WI38 (cell line): ENCODE data around the gene TCERG1L.

Experiments
- H3K4me3 ChIP-seq: 2 replicates; pipeline ENCODE4 v1.5.1; 2011; ENCODE audit warnings: low read depth, mild to moderate bottlenecking, control low read depth, low read length
- TF ChIP-seq, protein P1 (sequence below): IDR thresholded peaks from 2 replicates; pipeline ENCODE4 v1.5.1; 2012; ENCODE audit warnings: low read depth, mild to moderate bottlenecking, control low read depth, low read length

Gene TCERG1L

DNA sequence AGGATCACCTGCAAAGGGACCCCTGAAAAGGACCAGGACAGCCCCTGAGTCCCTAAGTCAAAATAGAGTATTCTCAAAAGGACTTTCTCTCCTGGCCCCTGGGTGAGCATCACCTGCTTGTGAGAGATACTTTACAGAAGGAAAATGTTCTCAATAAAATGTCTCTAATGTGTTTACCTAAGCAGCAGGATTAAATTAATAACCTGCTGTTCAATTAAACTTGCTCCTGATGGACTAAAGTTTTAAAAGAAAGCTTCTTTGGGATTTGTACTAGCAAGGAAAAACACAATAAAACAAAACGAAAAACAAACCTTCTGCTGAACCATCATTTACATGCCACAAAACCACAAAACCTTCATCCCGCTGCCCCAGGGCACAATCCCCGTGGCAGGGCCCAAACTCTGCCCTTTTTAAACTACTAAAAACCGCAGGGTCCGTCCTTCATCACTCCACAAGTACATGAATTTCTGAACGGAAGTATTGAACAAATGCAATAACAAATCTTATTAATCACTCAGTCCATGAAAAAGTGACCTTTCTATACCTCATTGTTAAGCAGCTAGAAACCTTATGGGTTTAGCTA lies 197.7 kb downstream of the TCERG1L start:
- TF ChIP-seq, protein P1, sequence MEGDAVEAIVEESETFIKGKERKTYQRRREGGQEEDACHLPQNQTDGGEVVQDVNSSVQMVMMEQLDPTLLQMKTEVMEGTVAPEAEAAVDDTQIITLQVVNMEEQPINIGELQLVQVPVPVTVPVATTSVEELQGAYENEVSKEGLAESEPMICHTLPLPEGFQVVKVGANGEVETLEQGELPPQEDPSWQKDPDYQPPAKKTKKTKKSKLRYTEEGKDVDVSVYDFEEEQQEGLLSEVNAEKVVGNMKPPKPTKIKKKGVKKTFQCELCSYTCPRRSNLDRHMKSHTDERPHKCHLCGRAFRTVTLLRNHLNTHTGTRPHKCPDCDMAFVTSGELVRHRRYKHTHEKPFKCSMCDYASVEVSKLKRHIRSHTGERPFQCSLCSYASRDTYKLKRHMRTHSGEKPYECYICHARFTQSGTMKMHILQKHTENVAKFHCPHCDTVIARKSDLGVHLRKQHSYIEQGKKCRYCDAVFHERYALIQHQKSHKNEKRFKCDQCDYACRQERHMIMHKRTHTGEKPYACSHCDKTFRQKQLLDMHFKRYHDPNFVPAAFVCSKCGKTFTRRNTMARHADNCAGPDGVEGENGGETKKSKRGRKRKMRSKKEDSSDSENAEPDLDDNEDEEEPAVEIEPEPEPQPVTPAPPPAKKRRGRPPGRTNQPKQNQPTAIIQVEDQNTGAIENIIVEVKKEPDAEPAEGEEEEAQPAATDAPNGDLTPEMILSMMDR: no peak
- no peak overlapping the region for H3K4me3 ChIP-seq

DNA sequence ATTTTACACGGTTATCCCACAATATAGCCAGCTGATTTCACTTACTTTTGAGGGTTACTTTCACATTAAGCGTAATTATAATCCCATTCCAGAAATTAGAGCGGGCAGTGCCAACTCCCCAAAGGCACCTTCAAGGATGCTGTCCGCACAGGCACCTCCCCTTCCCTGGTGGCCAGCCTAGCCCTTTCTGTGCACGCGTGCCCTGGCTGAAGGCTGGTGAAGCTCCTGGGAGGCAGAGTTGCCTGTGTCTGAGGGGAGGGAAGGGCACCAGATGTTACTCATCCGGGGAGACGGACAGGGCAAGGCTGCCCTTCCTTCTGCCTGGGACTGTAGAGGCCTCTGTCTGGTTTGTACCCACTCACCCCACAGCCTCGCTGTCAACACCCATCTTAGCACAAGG lies 198.4 kb downstream of the TCERG1L start:
- TF ChIP-seq, protein P1: no peak
- no peak overlapping the region for H3K4me3 ChIP-seq

DNA sequence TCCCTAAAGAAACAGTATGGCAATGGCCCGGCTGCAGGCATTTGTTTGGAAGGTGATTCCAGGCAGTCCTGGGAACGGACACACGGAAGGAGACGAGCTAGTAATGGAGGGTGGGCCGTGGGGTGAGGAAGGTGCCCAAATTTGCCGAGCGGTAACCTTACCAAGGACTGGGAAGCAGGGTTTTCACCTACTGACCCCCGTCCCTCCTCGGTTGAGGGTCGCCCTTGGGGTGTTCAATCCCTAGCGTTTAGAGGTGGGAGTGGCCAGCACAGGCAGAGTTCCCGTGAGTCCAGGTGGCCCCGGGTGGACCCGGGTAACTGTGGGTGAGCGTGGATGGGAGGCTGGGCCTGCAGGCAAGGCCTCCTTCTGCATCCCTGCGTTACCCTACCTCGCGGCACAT lies 198.8 kb downstream of the TCERG1L start:
- H3K4me3 ChIP-seq: no peak overlapping the region
- TF ChIP-seq, protein P1: no peak

DNA sequence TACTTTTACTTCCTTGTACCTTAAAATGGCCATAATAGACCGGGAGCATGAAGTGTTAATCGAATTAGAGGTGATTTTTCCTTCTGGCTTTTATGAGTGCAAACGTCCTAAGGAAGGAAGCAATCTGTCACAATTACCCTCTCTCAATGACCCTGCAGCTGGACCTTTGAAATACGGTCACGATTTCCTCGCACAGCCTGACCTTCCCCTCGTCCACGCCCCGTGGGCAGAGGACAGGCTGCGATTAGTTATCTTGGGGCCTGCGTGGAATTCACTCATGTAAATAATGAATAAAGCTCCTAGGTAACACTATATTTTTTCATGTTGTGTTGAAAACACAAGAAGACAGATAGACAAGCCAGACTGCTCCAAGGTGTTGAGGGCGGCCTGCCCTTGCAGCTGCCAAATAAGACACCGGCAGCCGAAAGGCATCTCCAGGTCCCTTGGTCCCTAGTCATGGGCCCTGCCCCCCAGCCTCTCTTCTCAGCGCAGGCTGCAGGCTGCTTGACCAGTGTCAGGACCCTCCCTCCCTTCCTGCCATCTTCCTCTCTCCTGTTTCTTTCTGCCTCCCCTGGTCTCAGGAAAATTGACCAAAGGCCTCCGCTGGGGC lies 199.9 kb downstream of the TCERG1L start:
- H3K4me3 ChIP-seq: no peak overlapping the region
- TF ChIP-seq, protein P1: no peak

DNA sequence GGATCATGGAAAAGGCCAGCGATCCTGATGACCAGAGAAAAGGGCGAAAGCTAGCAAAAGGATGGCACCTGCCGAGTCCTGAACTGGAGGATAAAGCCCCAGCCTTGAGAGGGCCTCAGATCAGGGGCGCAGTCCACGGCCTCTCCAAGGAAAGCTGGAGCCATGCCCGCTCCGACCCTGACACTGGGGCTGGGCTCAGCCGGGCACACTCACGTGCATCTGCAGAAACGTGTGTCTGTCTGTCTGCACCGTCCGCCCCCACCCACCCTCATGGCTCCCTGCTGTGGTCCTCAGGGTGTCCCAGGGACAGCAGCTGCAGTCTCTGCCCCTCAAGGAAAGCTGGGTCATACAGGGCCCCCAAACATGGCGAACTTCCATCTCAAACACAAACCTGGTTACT lies 200.5 kb downstream of the TCERG1L start:
- no peak overlapping the region for H3K4me3 ChIP-seq
- TF ChIP-seq, protein P1: no peak

DNA sequence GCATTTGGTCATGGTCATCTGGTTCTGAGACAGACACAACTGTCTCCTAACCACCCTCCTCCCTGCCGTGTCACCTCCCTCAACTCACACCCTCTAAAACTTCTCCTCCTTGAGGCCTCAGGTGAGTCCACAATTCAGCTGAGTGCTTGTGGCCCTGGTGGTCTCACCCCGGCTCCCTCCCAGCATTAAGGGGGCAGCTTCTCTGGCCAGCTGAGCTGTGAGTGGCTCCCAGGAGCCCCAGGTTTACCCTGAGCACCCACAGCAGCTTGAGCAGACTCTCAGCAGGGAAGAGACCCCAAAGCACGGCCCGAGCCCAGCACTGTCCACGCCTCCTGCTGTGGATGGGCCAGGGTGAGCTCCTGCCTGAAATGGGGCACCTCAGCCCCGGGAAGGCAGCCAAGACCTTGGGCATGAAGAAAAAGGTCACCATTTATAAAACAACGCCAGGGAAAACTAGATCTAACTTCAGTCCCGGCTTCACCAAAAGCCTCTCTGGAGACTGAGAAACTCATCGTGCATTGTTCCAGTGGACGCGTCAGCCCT lies 201.2 kb downstream of the TCERG1L start:
- TF ChIP-seq, protein P1: no peak
- no peak overlapping the region for H3K4me3 ChIP-seq

DNA sequence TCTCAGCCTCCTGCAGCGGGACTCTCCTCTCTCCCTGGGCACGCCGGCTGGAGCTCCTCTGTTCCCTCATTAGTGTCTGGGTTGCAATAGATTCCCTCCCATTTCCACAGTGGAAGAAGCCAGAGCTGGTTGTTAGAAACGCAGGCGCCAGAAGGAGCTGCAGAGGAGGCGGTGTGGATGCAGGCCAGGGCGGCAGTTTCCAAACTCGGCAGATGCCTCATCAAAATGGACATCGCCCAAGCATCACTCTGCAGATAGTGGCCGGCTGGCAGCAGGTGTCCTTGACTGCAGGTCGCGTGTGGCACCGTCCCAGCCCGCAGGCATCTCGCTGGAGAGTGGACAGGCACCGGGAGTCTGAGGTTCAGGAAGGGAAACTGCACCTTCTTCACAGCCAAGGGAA lies 201.8 kb downstream of the TCERG1L start:
- TF ChIP-seq, protein P1: no peak
- H3K4me3 ChIP-seq: no peak overlapping the region
